SIG-M5 treated with dmso at 0.1 percent for 504 hours (cell line): ENCODE data around the gene POLR2C.

Source experiments
- DNase-seq: peaks from one replicate; lab custom pipeline; 2025; ENCODE audit not compliant: unreplicated experiment; lab: John Stamatoyannopoulos, UW

POLR2C gene

GRCh38 chr16:57500578-57501111, 38.2 kb downstream of the POLR2C start:
- DNase-seq = no peak

GRCh38 chr16:57501492-57501891, 39.0 kb downstream of the POLR2C start:
- no peak for DNase-seq

GRCh38 chr16:57502048-57502775, 39.7 kb downstream of the POLR2C start:
- no peak for DNase-seq

- DNase-seq = no peak
Observed at GRCh38 chr16:57503366-57503765, 40.9 kb downstream of the POLR2C start.

- DNase-seq = no peak
Observed at GRCh38 chr16:57504001-57504400, 41.5 kb downstream of the POLR2C start.

GRCh38 chr16:57504491-57504890, 42.0 kb downstream of the POLR2C start:
- no peak for DNase-seq

- no peak for DNase-seq
Observed at GRCh38 chr16:57505169-57505568, 42.7 kb downstream of the POLR2C start.

- no peak for DNase-seq
Observed at GRCh38 chr16:57507136-57508034, 44.9 kb downstream of the POLR2C start.

- no peak for DNase-seq
Observed at GRCh38 chr16:57508035-57508425, 45.6 kb downstream of the POLR2C start.

GRCh38 chr16:57509231-57509923, 46.9 kb downstream of the POLR2C start:
- no peak for DNase-seq

GRCh38 chr16:57510016-57510871, 47.8 kb downstream of the POLR2C start:
- no peak for DNase-seq

GRCh38 chr16:57512296-57513001, 50.0 kb downstream of the POLR2C start:
- no peak for DNase-seq

GRCh38 chr16:57513371-57514102, 51.1 kb downstream of the POLR2C start:
- no peak for DNase-seq

- no peak for DNase-seq
Observed at GRCh38 chr16:57514371-57514770, 51.9 kb downstream of the POLR2C start.

GRCh38 chr16:57514791-57515600, 52.5 kb downstream of the POLR2C start:
- no peak for DNase-seq

GRCh38 chr16:57516176-57516725, 53.8 kb downstream of the POLR2C start:
- no peak for DNase-seq

- no peak for DNase-seq
Observed at GRCh38 chr16:57516773-57517172, 54.3 kb downstream of the POLR2C start.
